Measurements from ENCODE around the gene ARHGEF12. TPM values are rescaled to one million over a fixed set of nuclear protein-coding genes. Genes with fewer than 3 reads are reported as not detected.

Gene ARHGEF12
- total and polyA plus RNA-seq, 2 donors (not counting 1 experiment from before 2014, with no cell fraction given), result 2.0 to 21.6 TPM

GRCh38 chr11:120290956-120291355 is 45.3 kb upstream of the ARHGEF12 start:
- CTCF ChIA-PET, result interaction anchor here (2.2 kb wide), 1 partner anchor 11 kb away, joined by 7 read pairs; no protein-coding TSS in a partner anchor
- Histone ChIP-seq H3K9me3 (ENCODE audit: control extremely low read depth in 1 of 3, control insufficient read depth in 2 of 3, insufficient read depth in 1 of 3, low read length in 2 of 3) (no peaks in the 10 kb centered on the region), H3K27me3 (replicated peaks in 1 of 4; ENCODE audit: control extremely low read depth in 1 of 4, control insufficient read depth in 3 of 4, insufficient read depth in 4 of 4, low read length in 3 of 4) (peaks cover 0 to 6% (median 0%) of the 10 kb centered on the region in 4 experiments), H3K27ac (ENCODE audit: low read length in 2 of 2) (no peak overlapping the region), H3K79me2 (ENCODE audit: control insufficient read depth, insufficient read depth, low read length) (no peaks in the 10 kb centered on the region), H2AFZ (ENCODE audit: insufficient read depth, low read depth, low read length, poor library complexity, severe bottlenecking) (no peak overlapping the region), H3K9ac (ENCODE audit: low read length) (no peak overlapping the region), H4K20me1 (ENCODE audit: control insufficient read depth, insufficient read depth, low read length, poor library complexity, severe bottlenecking) (no peaks in the 10 kb centered on the region), H3K4me2 (replicated peaks; ENCODE audit: low read depth, low read length, poor library complexity, severe bottlenecking) (no peak overlapping the region), H3K4me1 (ENCODE audit: control insufficient read depth in 2 of 2, insufficient read depth in 2 of 2, low read length in 2 of 2) (no peaks in the 10 kb centered on the region), H3K36me3 (replicated peaks in 1 of 2; ENCODE audit: control extremely low read depth in 1 of 2, control insufficient read depth in 1 of 2, extremely low read depth in 1 of 2, insufficient read depth in 2 of 2, low read length in 1 of 2) (no peaks in the 10 kb centered on the region), H3K4me3 (ENCODE audit: control extremely low read depth in 1 of 5, extremely low read depth in 1 of 5, insufficient read depth in 1 of 5, low read depth in 2 of 5, low read length in 4 of 5) (no peak overlapping the region)
- Mint-ChIP-seq H3K4me1 (no peaks in the 10 kb centered on the region), H3K27me3 (peaks cover 45% of the 10 kb centered on the region), H3K4me3 (no peak overlapping the region), H3K27ac (no peak overlapping the region), H3K9me3 (ENCODE audit: insufficient read depth) (no peaks in the 10 kb centered on the region)
- TF ChIP-seq CTCF (IDR thresholded peaks at IDR 0.05), result no peak
- TF ChIP-seq EZH2 (IDR thresholded peaks at IDR 0.05; ENCODE audit: borderline replicate concordance, insufficient read depth, low read depth, low read length, poor library complexity, severe bottlenecking), result no peak
- 45% methylated on average over 3 of the region's 3 CpGs for whole genome bisulfite sequencing (ENCODE audit: insufficient coverage)
- POLR2A ChIA-PET, result no interaction called here
- intact Hi-C loops (cut with micrococcal nuclease), result no loop called here
- no peak for DNase-seq
- ATAC-seq (ENCODE audit: low read depth), result no peak

- POLR2A ChIA-PET, result no interaction called here
Measured at GRCh38 chr11:120293038-120293800, 43.0 kb upstream of the ARHGEF12 start.

More at GRCh38 chr11:120293038-120293800, 43.0 kb upstream of the ARHGEF12 start:
- H3K27ac Mint-ChIP-seq, result no peak overlapping the region
- ATAC-seq (ENCODE audit: low read depth) (no peak), DNase-seq (no peak)
- H3K9me3 Mint-ChIP-seq (ENCODE audit: insufficient read depth), result no peaks in the 10 kb centered on the region
- TF ChIP-seq EZH2 (IDR thresholded peaks at IDR 0.05; ENCODE audit: borderline replicate concordance, insufficient read depth, low read depth, low read length, poor library complexity, severe bottlenecking) (no peak), CTCF (IDR thresholded peaks at IDR 0.05) (no peak)
- peaks cover 54% of the 10 kb centered on the region for H3K27me3 Mint-ChIP-seq
- Histone ChIP-seq H3K27me3 (replicated peaks in 1 of 4; ENCODE audit: control extremely low read depth in 1 of 4, control insufficient read depth in 3 of 4, insufficient read depth in 4 of 4, low read length in 3 of 4) (peaks cover 0 to 10% (median 0%) of the 10 kb centered on the region in 4 experiments), H3K9me3 (ENCODE audit: control extremely low read depth in 1 of 3, control insufficient read depth in 2 of 3, insufficient read depth in 1 of 3, low read length in 2 of 3) (no peaks in the 10 kb centered on the region), H3K4me1 (ENCODE audit: control insufficient read depth in 2 of 2, insufficient read depth in 2 of 2, low read length in 2 of 2) (no peaks in the 10 kb centered on the region), H2AFZ (ENCODE audit: insufficient read depth, low read depth, low read length, poor library complexity, severe bottlenecking) (no peak overlapping the region), H4K20me1 (ENCODE audit: control insufficient read depth, insufficient read depth, low read length, poor library complexity, severe bottlenecking) (no peaks in the 10 kb centered on the region), H3K4me3 (ENCODE audit: control extremely low read depth in 1 of 5, extremely low read depth in 1 of 5, insufficient read depth in 1 of 5, low read depth in 2 of 5, low read length in 4 of 5) (no peak overlapping the region), H3K27ac (ENCODE audit: low read length in 2 of 2) (no peak overlapping the region), H3K9ac (ENCODE audit: low read length) (no peak overlapping the region), H3K79me2 (ENCODE audit: control insufficient read depth, insufficient read depth, low read length) (no peaks in the 10 kb centered on the region), H3K36me3 (replicated peaks in 1 of 2; ENCODE audit: control extremely low read depth in 1 of 2, control insufficient read depth in 1 of 2, extremely low read depth in 1 of 2, insufficient read depth in 2 of 2, low read length in 1 of 2) (no peaks in the 10 kb centered on the region), H3K4me2 (replicated peaks; ENCODE audit: low read depth, low read length, poor library complexity, severe bottlenecking) (no peak overlapping the region)
- no peaks in the 10 kb centered on the region for H3K4me1 Mint-ChIP-seq
- 100% methylated on average over 2 of the region's 5 CpGs for WGBS (ENCODE audit: insufficient coverage)
- H3K4me3 Mint-ChIP-seq, result no peak overlapping the region
- intact Hi-C loops (cut with micrococcal nuclease), result no loop called here
- CTCF ChIA-PET, result interaction anchor here (2.2 kb wide), 1 partner anchor 10 kb away, joined by 11 read pairs; no protein-coding TSS in a partner anchor
